ENCODE results near the gene TMEM200A. TPM values are rescaled to one million over a fixed set of nuclear protein-coding genes. Genes with fewer than 3 reads are reported as not detected.

The TMEM200A gene
- total and polyA plus RNA-seq, 2 of the 8 experiments (the other 6 are each of a cell fraction or from before 2014, with no cell fraction given) = 6.2 to 13.9 TPM

DNA sequence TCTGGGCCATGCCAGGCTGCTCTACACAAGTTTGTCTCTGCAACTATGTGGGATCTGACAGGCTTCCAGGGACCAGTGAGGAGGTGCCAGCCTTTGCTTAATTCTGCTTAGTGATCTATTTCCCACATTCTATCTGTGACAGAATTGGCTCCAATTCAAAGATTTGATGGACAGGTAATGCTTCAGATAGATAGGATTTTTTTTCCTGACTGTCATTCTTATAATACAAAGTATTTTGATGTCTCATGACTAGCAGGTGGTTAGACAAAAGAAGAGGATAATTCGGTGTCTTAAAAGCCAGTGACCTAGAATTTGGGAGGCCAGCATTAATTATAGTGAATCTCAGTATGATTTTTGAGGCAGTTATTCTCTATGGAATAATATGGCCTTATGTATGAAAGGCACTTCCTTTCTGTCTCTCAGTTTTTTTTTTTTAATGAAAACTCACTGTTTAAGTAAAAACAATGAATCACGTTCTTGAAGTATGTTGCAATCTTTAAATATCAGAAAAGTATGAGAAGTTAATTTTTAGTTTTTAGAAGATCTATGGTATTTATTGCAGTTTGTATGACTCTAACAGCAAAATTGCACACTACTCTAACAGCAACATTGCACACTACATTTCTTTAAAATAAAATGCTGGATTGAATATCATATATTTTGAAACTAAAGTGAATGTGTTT is 43.7 kb downstream of the TMEM200A start:
- no peaks in the 10 kb centered on the region for H4K20me1 ChIP-seq (replicated peaks in 1 of 2; ENCODE audit: control insufficient read depth in 1 of 2, insufficient read depth in 2 of 2, low read length in 2 of 2)
- H2AFZ ChIP-seq (ENCODE audit: low read length) = no peak overlapping the region
- H4K8ac ChIP-seq (ENCODE audit: extremely low read depth, insufficient read depth, low read length) = no peak overlapping the region
- POLR2A ChIA-PET (ENCODE audit: partially characterized antibody) = no interaction called here
- no peaks in the 10 kb centered on the region for H3K27me3 ChIP-seq (replicated peaks in 1 of 4; ENCODE audit: control insufficient read depth in 3 of 4, extremely low read depth in 1 of 4, insufficient read depth in 3 of 4, low read length in 3 of 4)
- H3K14ac ChIP-seq (ENCODE audit: insufficient read length) = no peak overlapping the region
- no peak overlapping the region for H3K27ac ChIP-seq (ENCODE audit: low read depth, low read length)
- 0 out of 8 replicates have a peak, but pooled peaks cover 0 to 3% (median 0%) of the 10 kb centered on the region in 4 experiments for H3K36me3 ChIP-seq (ENCODE audit: control insufficient read depth in 2 of 4, insufficient read depth in 4 of 4, low read length in 3 of 4)
- H3K4me1 ChIP-seq (replicated peaks in 1 of 4; ENCODE audit: control insufficient read depth in 3 of 4, insufficient read depth in 4 of 4, low read length in 3 of 4) = peaks cover 3 to 11% (median 5%) of the 10 kb centered on the region in 4 experiments; a peak in 4 of 7 replicates
- H2AK5ac ChIP-seq (ENCODE audit: low read depth, low read length) = no peak overlapping the region
- H3K9ac ChIP-seq (replicated peaks in 1 of 4; ENCODE audit: extremely low read depth in 1 of 4, low read depth in 3 of 4, low read length in 3 of 4) = no peak overlapping the region
- no peaks in the 10 kb centered on the region; the same call in none of the 2 replicates for H3K79me1 ChIP-seq (ENCODE audit: low read depth, low read length)
- CTCF ChIA-PET (ENCODE audit: partially characterized antibody) = no interaction called here
- H4K5ac ChIP-seq (ENCODE audit: insufficient read length, low read depth, low read length) = no peak overlapping the region
- H3K18ac ChIP-seq (ENCODE audit: extremely low read depth, low read length) = no peak overlapping the region
- H3K56ac ChIP-seq (replicated peaks; ENCODE audit: insufficient read length, low read depth, low read length) = no peak overlapping the region
- no peak for FAIRE-seq
- no peak overlapping the region for H3K23ac ChIP-seq (ENCODE audit: insufficient read length)
- H2BK15ac ChIP-seq (ENCODE audit: low read length) = no peak overlapping the region
- no peak overlapping the region for H2BK20ac ChIP-seq (ENCODE audit: low read length)
- no peak overlapping the region for H2BK5ac ChIP-seq (ENCODE audit: low read depth, low read length)
- no peak overlapping the region for H3K4ac ChIP-seq (replicated peaks; ENCODE audit: insufficient read length, low read depth, low read length)
- no peak for DNase-seq (ENCODE audit: low read depth in 1 of 2, low spot score in 2 of 2)
- H2BK12ac ChIP-seq (ENCODE audit: low read depth, low read length) = no peak overlapping the region
- H3K4me2 ChIP-seq (ENCODE audit: insufficient read depth in 1 of 2, low read depth in 2 of 2, low read length in 2 of 2) = no peak overlapping the region
- H3K9me3 ChIP-seq (ENCODE audit: insufficient read depth in 2 of 2, low read depth in 1 of 2, low read length in 1 of 2) = peaks cover 3 to 4% of the 10 kb centered on the region in 2 experiments; a peak in 2 of 4 replicates
- no peak overlapping the region for H3K4me3 ChIP-seq (ENCODE audit: extremely low read depth in 1 of 4, insufficient read depth in 2 of 4, low read depth in 3 of 4, low read length in 4 of 4)
- peaks cover 0 to 11% of the 10 kb centered on the region in 2 experiments; a peak in 2 of 4 replicates for H3K79me2 ChIP-seq (ENCODE audit: control insufficient read depth in 1 of 2, insufficient read depth in 2 of 2, low read length in 2 of 2)
- no peak overlapping the region for H2BK120ac ChIP-seq (replicated peaks; ENCODE audit: low read depth, low read length)
- no peak overlapping the region for H4K91ac ChIP-seq (replicated peaks; ENCODE audit: insufficient read length, low read length)
- H3K23me2 ChIP-seq (ENCODE audit: low read depth, low read length) = no peaks in the 10 kb centered on the region
- 93% methylated on average over 2 of the region's 2 CpGs; no CpG with 5 or more reads in 1 of the 2 experiments for WGBS, 2 experiments (ENCODE audit: extremely low coverage in 1 of 2, insufficient coverage in 1 of 2, insufficient read length in 1 of 2, insufficient replicate concordance in 2 of 2, low coverage in 1 of 2, low lambda C conversion rate in 2 of 2, missing lambda C conversion rate in 1 of 2)
- TF ChIP-seq RBBP5 (IDR thresholded peaks at IDR 0.05; ENCODE audit: borderline replicate concordance, low read depth, low read length) (no peak), FOSL1 (IDR thresholded peaks at IDR 0.05; ENCODE audit: insufficient read depth, low read depth, low read length) (no peak), CREB1 (IDR thresholded peaks at IDR 0.05) (no peak), NANOG (IDR thresholded peaks at IDR 0.05; ENCODE audit: insufficient read depth, low read depth, low read length, poor library complexity, severe bottlenecking) (no peak), CTBP2 (IDR thresholded peaks at IDR 0.05; ENCODE audit: borderline replicate concordance, insufficient read depth, insufficient read length, low read length) (no peak), JUND (IDR thresholded peaks at IDR 0.05; ENCODE audit: low read length) (no peak), SUZ12 (IDR thresholded peaks at IDR 0.05; ENCODE audit: low read length) (no peak), SP4 (IDR thresholded peaks at IDR 0.05; ENCODE audit: low read length) (no peak), GTF2F1 (IDR thresholded peaks at IDR 0.05; ENCODE audit: borderline replicate concordance, low read depth, low read length) (no peak), PHF8 (conservative IDR thresholded peaks at IDR 0.05; ENCODE audit: low read depth, low read length) (no peak)
- TF ChIP-seq, protein P1, sequence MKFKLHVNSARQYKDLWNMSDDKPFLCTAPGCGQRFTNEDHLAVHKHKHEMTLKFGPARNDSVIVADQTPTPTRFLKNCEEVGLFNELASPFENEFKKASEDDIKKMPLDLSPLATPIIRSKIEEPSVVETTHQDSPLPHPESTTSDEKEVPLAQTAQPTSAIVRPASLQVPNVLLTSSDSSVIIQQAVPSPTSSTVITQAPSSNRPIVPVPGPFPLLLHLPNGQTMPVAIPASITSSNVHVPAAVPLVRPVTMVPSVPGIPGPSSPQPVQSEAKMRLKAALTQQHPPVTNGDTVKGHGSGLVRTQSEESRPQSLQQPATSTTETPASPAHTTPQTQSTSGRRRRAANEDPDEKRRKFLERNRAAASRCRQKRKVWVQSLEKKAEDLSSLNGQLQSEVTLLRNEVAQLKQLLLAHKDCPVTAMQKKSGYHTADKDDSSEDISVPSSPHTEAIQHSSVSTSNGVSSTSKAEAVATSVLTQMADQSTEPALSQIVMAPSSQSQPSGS (IDR thresholded peaks at IDR 0.05; ENCODE audit: low read length) = no peak
